GM21786 (cell line): ENCODE measurements around the gene WARS2.

Experiments
- ATAC-seq: cut with Tn5 transposase; IDR thresholded peaks from one replicate; pipeline ENCODE4 v1.9.1; 2021; ENCODE audit not compliant: unreplicated experiment

The WARS2 gene

GRCh38 chr1:118985640-118986554 lies 154.6 kb downstream of the WARS2 start:
- ATAC-seq, result no peak

- ATAC-seq, result no peak
Measured at GRCh38 chr1:118984722-118985639, 155.5 kb downstream of the WARS2 start.

- no peak for ATAC-seq
Measured at GRCh38 chr1:118984086-118984721, 156.2 kb downstream of the WARS2 start.

GRCh38 chr1:118983558-118984041 lies 156.9 kb downstream of the WARS2 start:
- no peak for ATAC-seq

- ATAC-seq, result no peak
Measured at GRCh38 chr1:118982821-118983557, 157.5 kb downstream of the WARS2 start.

- ATAC-seq, result no peak
Measured at GRCh38 chr1:118982266-118982665, 158.2 kb downstream of the WARS2 start.

- ATAC-seq, result no peak
Measured at GRCh38 chr1:118981436-118981835, 159.0 kb downstream of the WARS2 start.
